GM23338 (cell line): Measurements from ENCODE around the gene ITGA4. TPM values are rescaled to one million over a fixed set of nuclear protein-coding genes. Genes with fewer than 3 reads are reported as not detected.

Experiments used
- ATAC-seq: fragments of 200-7000 bp; cut with Tn5 transposase; 3 replicates; pipeline ENCODE4 v1.9.1; 2020
- DNase-seq: peaks from one replicate; pipeline ENCODE4 v3.0.0-alpha.2; 2015; ENCODE audit warnings: low spot score
- H2AFZ ChIP-seq: fragments of 200-600 bp; sonication (generic); 2 replicates; pipeline ENCODE4 v1.8.0; 2016; ENCODE audit warnings: antibody characterized with exemption, mild to moderate bottlenecking, moderate library complexity
- H3F3A ChIP-seq: fragments of 200-600 bp; sonication (generic); replicated peaks from 2 replicates; pipeline ENCODE4 v1.8.0; 2017; ENCODE audit warnings: antibody characterized with exemption, mixed run types, low read depth
- H3K27ac ChIP-seq: fragments of 200-600 bp; sonication (generic); 2 replicates; pipeline ENCODE4 v1.6.1; 2016; ENCODE audit warnings: low read depth
- H3K27me3 ChIP-seq: fragments of 200-600 bp; sonication (generic); 2 replicates; pipeline ENCODE4 v1.8.0; 2016; ENCODE audit warnings: mild to moderate bottlenecking, mixed run types, moderate library complexity; ENCODE audit not compliant: insufficient read depth
- H3K36me3 ChIP-seq: fragments of 200-600 bp; sonication (generic); 2 replicates; pipeline ENCODE4 v1.8.0; 2016; ENCODE audit warnings: mild to moderate bottlenecking; ENCODE audit not compliant: insufficient read depth
- H3K4me1 ChIP-seq: fragments of 200-600 bp; sonication (generic); 2 replicates; pipeline ENCODE4 v1.8.0; 2016; ENCODE audit warnings: mild to moderate bottlenecking, moderate library complexity; ENCODE audit not compliant: insufficient read depth
- H3K4me2 ChIP-seq: fragments of 200-600 bp; sonication (generic); 2 replicates; pipeline ENCODE4 v1.7.1; 2017; ENCODE audit warnings: mixed run types
- H3K4me3 ChIP-seq: fragments of 200-600 bp; sonication (generic); 2 replicates; pipeline ENCODE4 v1.6.1; 2016; ENCODE audit warnings: mixed run types
- H3K79me2 ChIP-seq: fragments of 200-600 bp; sonication (generic); replicated peaks from 2 replicates; pipeline ENCODE4 v1.8.0; 2017; ENCODE audit warnings: mild to moderate bottlenecking; ENCODE audit not compliant: insufficient read depth
- H3K9me2 ChIP-seq: fragments of 200-600 bp; sonication (generic); 2 replicates; pipeline ENCODE4 v1.8.0; 2017; ENCODE audit not compliant: insufficient read depth
- H4K20me1 ChIP-seq: fragments of 200-600 bp; sonication (generic); replicated peaks from 2 replicates; pipeline ENCODE4 v1.8.0; 2017; ENCODE audit warnings: mild to moderate bottlenecking; ENCODE audit not compliant: insufficient read depth
- H3K27ac Mint-ChIP-seq: 2 replicates; pipeline ENCODE4 v1.8.0; 2020; ENCODE audit warnings: inconsistent platforms, mild to moderate bottlenecking, moderate library complexity, mixed read lengths
- H3K27me3 Mint-ChIP-seq: 3 replicates; pipeline ENCODE4 v1.8.0; 2022; ENCODE audit warnings: low read depth, mild to moderate bottlenecking, moderate library complexity, mixed read lengths, inconsistent platforms; ENCODE audit not compliant: insufficient read depth, poor library complexity
- H3K36me3 Mint-ChIP-seq: 3 replicates; pipeline ENCODE4 v1.8.0; 2021; ENCODE audit warnings: low read depth, mild to moderate bottlenecking, inconsistent platforms, moderate library complexity, mixed read lengths
- H3K4me1 Mint-ChIP-seq: 3 replicates; pipeline ENCODE4 v1.8.0; 2020; ENCODE audit warnings: mild to moderate bottlenecking, inconsistent platforms, mixed read lengths
- H3K4me3 Mint-ChIP-seq: 3 replicates; pipeline ENCODE4 v1.8.0; 2021; ENCODE audit warnings: moderate library complexity, mild to moderate bottlenecking, inconsistent platforms, mixed read lengths
- H3K9me3 Mint-ChIP-seq: 3 replicates; pipeline ENCODE4 v1.8.0; 2020; ENCODE audit warnings: moderate library complexity, mild to moderate bottlenecking, inconsistent platforms, mixed read lengths
- CREB1 ChIP-seq: fragments of 250-450 bp; sonication (Bioruptor Pico); IDR thresholded peaks from 2 replicates; pipeline ENCODE4 v1.5.0; 2020; ENCODE audit warnings: low read depth, mild to moderate bottlenecking, moderate library complexity
- ETS1 ChIP-seq: IDR thresholded peaks from 2 replicates; pipeline ENCODE4 v1.6.1; 2016; ENCODE audit warnings: antibody characterized with exemption
- EZH2 ChIP-seq: fragments of 200-600 bp; sonication (generic); IDR thresholded peaks from one replicate; pipeline ENCODE4 v1.8.0; 2017; ENCODE audit warnings: antibody characterized with exemption, mild to moderate bottlenecking, low read depth; ENCODE audit not compliant: unreplicated experiment
- JUNB ChIP-seq: IDR thresholded peaks from one replicate; pipeline ENCODE4 v1.6.1; 2016; ENCODE audit warnings: antibody characterized with exemption; ENCODE audit not compliant: unreplicated experiment
- STAT1 ChIP-seq: IDR thresholded peaks from one replicate; pipeline ENCODE4 v1.6.1; 2016; ENCODE audit warnings: antibody characterized with exemption; ENCODE audit not compliant: unreplicated experiment
- ZNF462 ChIP-seq: fragments of 250-450 bp; sonication (Bioruptor Pico); IDR thresholded peaks from 2 replicates; pipeline ENCODE4 v1.5.0; 2020; ENCODE audit warnings: mild to moderate bottlenecking, moderate library complexity
- polyA plus RNA-seq: library from polyadenylated mRNA; unstranded; fragments of >200 nt; fragmentation: Nextera tagmentation; extraction: Ambion mirVana; gene quantifications from 2 replicates; pipeline ENCODE4 v1.2.1, GENCODE V29; 2016
- total RNA-seq: library from RNA; depleted of rRNA; stranded (reverse); fragments of >200 nt; shearing (Covaris generic); gene quantifications from 2 replicates; pipeline ENCODE4 v1.2.3, GENCODE V29; 2014

Gene ITGA4
- total and polyA plus RNA-seq, 2 experiments from 2014 or later = 1.2 to 4.6 TPM

- TF ChIP-seq ZNF462 (CRISPR knock-in tag) (no peak), ETS1 (no peak), CREB1 (CRISPR knock-in tag) (no peak), STAT1 (no peak)
Observed at GRCh38 chr2:181566334-181567032, 109.3 kb downstream of the ITGA4 start (continued).

- Histone ChIP-seq H4K20me1 (no peaks in the 10 kb centered on the region), H3K4me2 (no peak overlapping the region), H3K27ac (no peak overlapping the region), H3K4me3 (no peak overlapping the region), H3K4me1 (peaks cover 5% of the 10 kb centered on the region; the same call in 1 of the 2 replicates), H3K36me3 (no peaks in the 10 kb centered on the region), H3K9me2 (no peaks in the 10 kb centered on the region), H3F3A (no peaks in the 10 kb centered on the region), H3K27me3 (no peaks in the 10 kb centered on the region), H3K79me2 (no peaks in the 10 kb centered on the region), H2AFZ (no peak overlapping the region)
- no peaks in the 10 kb centered on the region for H3K36me3 Mint-ChIP-seq
- H3K27ac Mint-ChIP-seq = no peak overlapping the region
- no peaks in the 10 kb centered on the region for H3K9me3 Mint-ChIP-seq
- no peak for ATAC-seq
- no peak for DNase-seq
- H3K4me3 Mint-ChIP-seq = no peak overlapping the region
- H3K27me3 Mint-ChIP-seq = peaks cover 5% of the 10 kb centered on the region
- peaks cover 6% of the 10 kb centered on the region for H3K4me1 Mint-ChIP-seq
- TF ChIP-seq ZNF462 (CRISPR knock-in tag) = no peak
- TF ChIP-seq JUNB = no peak
- TF ChIP-seq ETS1 = no peak
- no peak for TF ChIP-seq STAT1
- TF ChIP-seq EZH2 = no peak
Observed at GRCh38 chr2:181570059-181570458, 112.9 kb downstream of the ITGA4 start.
